Mammary epithelial cell (primary cell): ENCODE data around the gene TASP1.

ENCODE experiments used
- EZH2 ChIP-seq: IDR thresholded peaks from 2 replicates; pipeline ENCODE4 v1.6.1; 2012; ENCODE audit warnings: low read length, inconsistent platforms, borderline replicate concordance
- TF ChIP-seq, protein P1 (sequence below), 2 donors: IDR thresholded peaks in 1 of 2; conservative IDR thresholded peaks in 1 of 2; 2 replicates each; pipeline ENCODE4 v1.5.1; 2011 to 2012; ENCODE audit warnings: inconsistent platforms in 2 of 2, low read length in 2 of 2, mild to moderate bottlenecking in 2 of 2, control low read depth in 1 of 2, low read depth in 1 of 2; ENCODE audit not compliant: insufficient read depth in 1 of 2; ENCODE audit errors: extremely low read depth in 1 of 2

DNA sequence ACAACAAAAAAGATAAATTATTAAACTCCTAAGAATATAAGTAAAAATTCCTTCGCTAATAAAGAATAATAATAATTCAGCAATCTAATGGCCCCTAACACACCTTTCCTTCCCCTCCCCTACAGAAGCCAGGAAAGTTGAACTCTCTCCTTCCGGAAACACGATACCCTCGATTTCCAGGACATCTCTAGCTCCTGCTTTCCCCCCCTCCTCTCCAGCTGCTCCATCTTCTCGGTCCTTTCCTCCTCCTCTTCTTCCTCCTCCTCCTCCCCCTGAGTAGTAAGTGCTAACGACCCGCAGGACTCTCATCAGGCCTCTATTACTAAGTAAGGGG, 603 bp downstream of the TASP1 start:
- TF ChIP-seq, protein P1, sequence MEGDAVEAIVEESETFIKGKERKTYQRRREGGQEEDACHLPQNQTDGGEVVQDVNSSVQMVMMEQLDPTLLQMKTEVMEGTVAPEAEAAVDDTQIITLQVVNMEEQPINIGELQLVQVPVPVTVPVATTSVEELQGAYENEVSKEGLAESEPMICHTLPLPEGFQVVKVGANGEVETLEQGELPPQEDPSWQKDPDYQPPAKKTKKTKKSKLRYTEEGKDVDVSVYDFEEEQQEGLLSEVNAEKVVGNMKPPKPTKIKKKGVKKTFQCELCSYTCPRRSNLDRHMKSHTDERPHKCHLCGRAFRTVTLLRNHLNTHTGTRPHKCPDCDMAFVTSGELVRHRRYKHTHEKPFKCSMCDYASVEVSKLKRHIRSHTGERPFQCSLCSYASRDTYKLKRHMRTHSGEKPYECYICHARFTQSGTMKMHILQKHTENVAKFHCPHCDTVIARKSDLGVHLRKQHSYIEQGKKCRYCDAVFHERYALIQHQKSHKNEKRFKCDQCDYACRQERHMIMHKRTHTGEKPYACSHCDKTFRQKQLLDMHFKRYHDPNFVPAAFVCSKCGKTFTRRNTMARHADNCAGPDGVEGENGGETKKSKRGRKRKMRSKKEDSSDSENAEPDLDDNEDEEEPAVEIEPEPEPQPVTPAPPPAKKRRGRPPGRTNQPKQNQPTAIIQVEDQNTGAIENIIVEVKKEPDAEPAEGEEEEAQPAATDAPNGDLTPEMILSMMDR (conservative IDR thresholded peaks at IDR 0.05 in 1 of 2, IDR thresholded peaks at IDR 0.05 in 1 of 2; ENCODE audit: extremely low read depth in 1 of 2, insufficient read depth in 1 of 2, low read depth in 1 of 2, low read length in 2 of 2) = no peak
- TF ChIP-seq EZH2 = no peak
